SK-N-MC (cell line): Measurements from ENCODE around the gene PHTF1.

Experiments
- DNase-seq: peaks from one replicate; pipeline ENCODE4 v3.0.0-alpha.2; 2011; ENCODE audit warnings: low read depth, low spot score
- H3K27ac ChIP-seq: fragments of 200-600 bp; sonication (generic); 2 replicates; pipeline ENCODE4 v1.5.1; 2016; ENCODE audit warnings: mixed run types
- H3K36me3 ChIP-seq: fragments of 200-600 bp; sonication (generic); 2 replicates; pipeline ENCODE4 v1.6.1; 2017; ENCODE audit warnings: antibody characterized with exemption, low read length, mixed read lengths; ENCODE audit not compliant: insufficient read depth
- H3K4me3 ChIP-seq: fragments of 200-600 bp; sonication (generic); 2 replicates; pipeline ENCODE4 v1.5.1; 2016
- H3K9ac ChIP-seq: fragments of 200-600 bp; sonication (generic); 2 replicates; pipeline ENCODE4 v1.8.0; 2017; ENCODE audit warnings: mixed run types, mixed read lengths; ENCODE audit not compliant: insufficient read length
- H3K9me3 ChIP-seq: fragments of 200-600 bp; sonication (generic); 2 replicates; pipeline ENCODE4 v1.6.1; 2017; ENCODE audit warnings: low read depth, mild to moderate bottlenecking, antibody characterized with exemption, low read length, moderate library complexity, mixed read lengths
- EZH2 ChIP-seq: fragments of 200-600 bp; sonication (generic); IDR thresholded peaks from one replicate; pipeline ENCODE4 v1.6.1; 2017; ENCODE audit warnings: antibody characterized with exemption
- FOXP2 ChIP-seq: optimal IDR thresholded peaks from 2 replicates; pipeline ENCODE3; 2011; ENCODE audit warnings: mild to moderate bottlenecking, moderate library complexity; ENCODE audit not compliant: insufficient read depth; ENCODE audit errors: extremely low read length, control extremely low read depth
- POLR2AphosphoS5 ChIP-seq: IDR thresholded peaks from 2 replicates; pipeline ENCODE4 v1.6.1; 2012; ENCODE audit warnings: mild to moderate bottlenecking, low read depth, low read length, borderline replicate concordance

The PHTF1 gene

DNA sequence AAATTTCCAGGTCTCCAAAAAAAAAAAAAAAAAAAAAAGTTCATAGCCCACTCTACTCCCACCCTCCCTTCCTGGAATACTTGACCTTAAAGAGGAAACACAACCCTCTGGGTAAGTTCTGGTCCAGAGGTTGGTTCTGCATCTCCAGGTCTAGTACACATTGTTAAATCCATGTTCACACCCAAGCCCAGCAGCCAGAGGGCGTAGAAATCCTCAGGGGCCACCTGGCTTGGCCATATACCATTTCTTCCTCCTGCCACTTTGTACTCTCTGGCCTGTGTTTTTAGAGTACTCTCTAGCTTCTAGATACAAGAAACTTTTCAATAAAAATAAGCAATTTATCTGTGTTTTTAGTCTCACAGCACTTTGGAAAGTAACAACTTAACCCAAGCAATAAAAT, 89.3 kb downstream of the PHTF1 start:
- no peak for TF ChIP-seq POLR2AphosphoS5

DNA sequence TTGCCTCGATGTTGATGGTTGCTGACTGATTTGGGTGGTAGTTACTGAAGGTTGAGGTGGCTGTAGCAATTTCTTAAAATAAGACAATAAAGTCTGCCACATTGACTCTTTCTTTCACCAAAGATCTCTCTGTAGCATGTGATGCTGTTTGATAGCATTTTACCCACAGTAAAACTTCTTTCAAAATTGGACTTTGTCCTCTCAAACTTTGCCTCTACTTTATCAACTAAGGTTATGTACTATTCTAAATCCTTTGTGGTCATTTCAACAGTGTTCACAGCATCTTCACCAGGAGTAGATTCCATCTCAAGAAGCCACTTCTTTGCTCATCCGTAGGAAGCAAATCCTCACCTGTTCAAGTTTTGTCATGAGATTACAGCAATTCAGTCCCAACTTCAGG, 93.2 kb downstream of the PHTF1 start:
- no peaks in the 10 kb centered on the region for H3K9me3 ChIP-seq
- no peak overlapping the region for H3K4me3 ChIP-seq
- H3K27ac ChIP-seq: no peak overlapping the region
- no peak overlapping the region for H3K9ac ChIP-seq
- no peak for TF ChIP-seq FOXP2
- TF ChIP-seq POLR2AphosphoS5: no peak
- no peak for TF ChIP-seq EZH2
- H3K36me3 ChIP-seq: no peaks in the 10 kb centered on the region
- no peak for DNase-seq

More for the DNA sequence above, 89.3 kb downstream of the PHTF1 start:
- Histone ChIP-seq H3K27ac (no peak overlapping the region), H3K9ac (no peak overlapping the region), H3K4me3 (no peak overlapping the region), H3K9me3 (no peaks in the 10 kb centered on the region), H3K36me3 (no peaks in the 10 kb centered on the region)
- DNase-seq: no peak

DNA sequence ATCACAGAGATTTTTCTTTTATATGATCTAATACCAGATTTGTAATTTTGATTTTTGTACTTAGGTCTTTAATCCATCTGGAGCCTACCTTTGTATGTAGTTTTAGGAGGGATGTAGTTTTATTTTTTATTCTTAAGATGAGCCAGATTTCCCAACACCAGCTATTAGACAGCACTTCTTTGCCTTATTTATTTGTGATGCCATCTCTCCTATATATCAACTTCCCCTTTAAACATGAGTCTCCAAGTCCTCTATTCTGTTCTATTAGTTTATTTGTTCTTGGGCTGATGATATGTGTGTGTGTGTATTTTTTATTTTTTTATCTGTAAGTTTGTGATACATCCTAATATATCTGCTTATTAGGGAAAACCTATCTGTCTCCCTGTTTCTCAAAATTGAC, 94.2 kb downstream of the PHTF1 start:
- TF ChIP-seq FOXP2: no peak
- H3K9me3 ChIP-seq: no peaks in the 10 kb centered on the region
- no peak overlapping the region for H3K27ac ChIP-seq
- no peak overlapping the region for H3K9ac ChIP-seq
- H3K36me3 ChIP-seq: no peaks in the 10 kb centered on the region
- no peak for DNase-seq
- no peak overlapping the region for H3K4me3 ChIP-seq

DNA sequence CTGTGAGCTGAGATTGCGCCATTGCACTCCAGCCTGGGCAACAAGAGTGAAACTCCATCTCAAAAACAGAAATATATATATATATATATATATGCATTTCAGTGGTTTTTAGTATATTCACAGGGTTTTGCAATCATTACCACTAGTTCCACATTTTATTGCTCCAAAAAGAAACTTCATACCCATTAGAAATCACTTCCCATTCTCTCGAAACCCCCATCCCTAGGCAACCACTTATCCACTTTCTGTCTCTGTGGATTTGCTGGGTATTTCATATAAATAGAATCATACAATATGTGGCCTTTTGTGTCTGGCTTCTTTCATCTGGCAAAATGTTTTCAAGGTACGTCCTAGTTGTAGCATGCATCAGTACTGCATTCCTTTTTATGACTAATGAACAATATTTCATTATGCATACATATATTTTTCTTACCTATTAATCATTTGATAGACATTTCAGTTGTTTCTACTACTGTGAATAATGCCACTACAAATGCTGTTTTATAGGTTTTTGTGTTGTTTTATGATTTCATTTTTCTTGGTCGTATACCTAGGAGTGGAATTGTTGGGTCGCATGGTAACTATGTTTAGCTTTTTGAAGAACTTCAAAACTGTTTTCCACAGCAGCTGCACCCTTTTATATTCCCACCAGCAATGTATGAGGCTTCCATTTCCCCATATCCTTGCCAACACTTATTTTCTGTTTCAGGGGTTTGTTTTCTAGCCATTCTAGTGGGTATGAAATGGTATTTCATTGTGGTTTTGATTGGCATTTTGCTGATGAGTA, 95.9 kb downstream of the PHTF1 start:
- Histone ChIP-seq H3K36me3 (no peaks in the 10 kb centered on the region), H3K9ac (no peak overlapping the region), H3K27ac (no peak overlapping the region), H3K9me3 (no peaks in the 10 kb centered on the region), H3K4me3 (no peak overlapping the region)
- no peak for DNase-seq
- TF ChIP-seq POLR2AphosphoS5 (no peak), EZH2 (no peak), FOXP2 (no peak)

DNA sequence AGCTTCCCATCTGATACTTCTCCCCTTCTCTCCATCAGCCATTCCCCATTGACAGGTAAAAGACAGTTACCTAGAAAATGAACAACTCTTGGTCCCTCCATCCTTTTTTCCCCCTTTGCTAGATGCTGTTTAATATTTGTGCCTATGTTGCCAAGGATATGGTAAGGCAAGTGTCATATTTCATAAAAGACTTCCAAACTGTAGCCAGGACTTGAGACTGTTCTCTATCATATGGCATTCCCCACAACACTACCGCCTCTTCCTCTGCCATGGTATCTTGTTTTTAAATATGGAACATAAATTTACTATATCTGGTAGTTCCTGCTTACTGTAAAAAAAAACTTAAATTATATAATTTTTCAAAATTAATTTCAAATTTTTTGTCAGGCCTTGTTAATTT, 97.2 kb downstream of the PHTF1 start:
- Histone ChIP-seq H3K4me3 (no peak overlapping the region), H3K36me3 (no peaks in the 10 kb centered on the region), H3K9ac (no peak overlapping the region), H3K27ac (no peak overlapping the region), H3K9me3 (no peaks in the 10 kb centered on the region)
- DNase-seq: no peak
- TF ChIP-seq POLR2AphosphoS5 (no peak), FOXP2 (no peak), EZH2 (no peak)

DNA sequence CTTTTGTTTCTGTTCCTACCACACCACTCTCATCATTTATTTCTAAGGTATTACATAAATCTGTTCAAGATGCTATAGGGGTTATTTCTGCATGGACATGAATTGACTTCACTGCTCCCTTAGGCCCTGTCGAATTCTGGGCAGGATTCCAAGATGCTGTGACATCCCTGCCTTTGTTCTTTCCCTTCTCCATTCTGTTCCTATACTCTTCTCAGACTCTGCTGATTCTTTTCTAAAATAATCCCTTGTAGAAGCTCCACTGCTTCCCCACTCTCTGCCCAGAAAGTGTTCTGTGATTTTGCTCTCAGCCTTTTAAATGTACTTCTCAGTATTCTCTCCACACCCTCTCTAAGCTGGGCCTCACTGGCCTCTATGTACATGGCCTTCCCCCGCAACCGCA, 99.2 kb downstream of the PHTF1 start:
- no peak for DNase-seq
- Histone ChIP-seq H3K9me3 (no peaks in the 10 kb centered on the region), H3K27ac (no peak overlapping the region), H3K9ac (no peak overlapping the region), H3K36me3 (no peaks in the 10 kb centered on the region), H3K4me3 (no peak overlapping the region)
- TF ChIP-seq FOXP2: no peak
- no peak for TF ChIP-seq EZH2
- no peak for TF ChIP-seq POLR2AphosphoS5

DNA sequence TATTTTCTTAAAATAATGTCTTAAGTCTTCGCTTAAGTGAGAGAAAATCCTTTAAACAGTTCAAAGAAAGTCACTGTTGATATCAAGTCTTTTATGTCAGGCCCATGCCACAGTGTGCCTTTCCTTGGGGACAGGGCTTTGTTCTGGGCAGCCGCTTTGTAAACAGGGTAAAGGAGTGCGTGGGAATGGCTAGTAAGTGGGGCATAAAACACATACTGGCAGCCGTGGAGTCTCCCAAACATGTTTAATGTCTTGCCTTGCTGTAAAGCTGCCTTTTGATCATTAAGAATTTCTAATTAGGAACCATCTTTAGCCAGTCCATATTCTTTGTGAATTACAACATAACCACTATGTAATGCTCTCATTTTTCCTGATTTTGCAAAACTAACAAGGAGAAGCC, 99.7 kb downstream of the PHTF1 start:
- no peak for TF ChIP-seq POLR2AphosphoS5
- TF ChIP-seq FOXP2: no peak
- no peak for TF ChIP-seq EZH2
- H3K27ac ChIP-seq: no peak overlapping the region
- DNase-seq: no peak
- H3K4me3 ChIP-seq: no peak overlapping the region
- no peak overlapping the region for H3K9ac ChIP-seq
- no peaks in the 10 kb centered on the region for H3K36me3 ChIP-seq
- no peaks in the 10 kb centered on the region for H3K9me3 ChIP-seq

DNA sequence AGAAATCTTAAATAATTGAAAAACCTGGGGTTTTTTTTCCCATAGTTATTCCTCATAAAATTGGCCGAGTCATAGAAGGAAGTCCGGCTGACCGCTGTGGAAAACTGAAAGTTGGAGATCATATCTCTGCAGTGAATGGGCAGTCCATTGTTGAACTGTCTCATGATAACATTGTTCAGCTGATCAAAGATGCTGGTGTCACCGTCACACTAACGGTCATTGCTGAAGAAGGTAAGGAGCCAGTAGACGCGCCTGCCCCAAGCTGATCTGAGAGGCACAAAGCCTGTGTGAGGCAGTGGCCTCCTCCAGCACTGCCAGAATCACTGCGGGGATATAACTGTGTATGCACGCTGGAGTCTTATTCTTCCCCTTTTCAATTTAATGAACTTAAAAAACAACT, 100.3 kb downstream of the PHTF1 start:
- no peak for TF ChIP-seq FOXP2
- no peak for TF ChIP-seq EZH2
- TF ChIP-seq POLR2AphosphoS5: no peak
- no peaks in the 10 kb centered on the region for H3K9me3 ChIP-seq
- no peaks in the 10 kb centered on the region for H3K36me3 ChIP-seq
- no peak for DNase-seq
- no peak overlapping the region for H3K9ac ChIP-seq
- no peak overlapping the region for H3K27ac ChIP-seq
- no peak overlapping the region for H3K4me3 ChIP-seq

DNA sequence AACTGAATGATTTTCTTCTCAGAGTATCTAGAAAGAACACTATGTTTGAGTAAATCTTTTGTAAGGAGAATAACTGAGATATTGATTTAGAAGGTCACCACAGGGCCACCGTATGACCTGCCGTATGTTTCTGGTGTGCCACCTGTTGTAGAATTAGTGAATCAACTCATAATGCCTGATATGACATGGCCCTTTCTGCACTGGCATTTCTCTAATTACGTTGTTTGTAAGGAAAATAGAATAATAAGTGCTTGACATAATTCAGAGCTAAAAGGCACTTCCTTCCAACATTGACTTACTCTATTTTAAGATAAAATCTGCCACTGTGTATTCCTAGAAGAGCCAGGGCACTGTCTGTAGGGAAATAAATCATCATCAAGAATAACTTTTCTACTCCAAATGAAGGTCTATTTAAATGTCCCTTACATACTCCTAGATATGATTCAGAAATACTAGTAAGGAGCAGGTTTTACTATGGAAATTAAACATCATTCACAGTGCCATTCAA, 101.7 kb downstream of the PHTF1 start:
- Histone ChIP-seq H3K27ac (no peak overlapping the region), H3K36me3 (no peaks in the 10 kb centered on the region), H3K9ac (no peak overlapping the region), H3K4me3 (no peak overlapping the region), H3K9me3 (no peaks in the 10 kb centered on the region)
- no peak for TF ChIP-seq EZH2
- no peak for TF ChIP-seq POLR2AphosphoS5
- no peak for TF ChIP-seq FOXP2
- no peak for DNase-seq

DNA sequence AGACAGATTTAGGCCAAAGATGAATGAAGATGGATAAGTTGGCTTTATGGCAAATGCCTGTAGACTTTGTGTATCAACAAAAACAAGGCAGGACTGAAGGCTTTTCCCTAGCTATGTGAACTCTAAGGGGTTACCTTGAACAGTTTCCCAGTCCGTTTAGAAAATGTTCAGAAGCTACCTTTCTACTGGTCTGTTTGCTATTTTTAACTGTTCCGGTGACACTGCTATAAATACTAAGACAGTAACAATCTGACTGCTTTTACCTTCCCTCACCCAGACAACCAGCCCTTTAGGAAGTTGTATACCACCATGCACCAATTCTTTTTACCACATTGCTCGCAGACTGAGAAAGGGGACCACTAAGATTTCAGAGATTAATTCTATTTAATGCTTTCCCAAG, 102.2 kb downstream of the PHTF1 start:
- TF ChIP-seq EZH2 (no peak), POLR2AphosphoS5 (no peak), FOXP2 (no peak)
- H3K9me3 ChIP-seq: no peaks in the 10 kb centered on the region
- no peak overlapping the region for H3K9ac ChIP-seq
- no peaks in the 10 kb centered on the region for H3K36me3 ChIP-seq
- no peak overlapping the region for H3K27ac ChIP-seq
- no peak overlapping the region for H3K4me3 ChIP-seq
- DNase-seq: no peak
